GM19468 (cell line): ENCODE results near the gene TMEM184A.

Source experiments
- ATAC-seq: cut with Tn5 transposase; IDR thresholded peaks from one replicate; pipeline ENCODE4 v1.9.1; 2021; ENCODE audit warnings: mild to moderate bottlenecking, moderate library complexity, moderate number of reproducible peaks; ENCODE audit not compliant: unreplicated experiment; ENCODE audit errors: extremely low read depth

Gene TMEM184A

GRCh38 chr7:1493129-1493528, 62.9 kb downstream of the TMEM184A start:
- no peak for ATAC-seq

DNA sequence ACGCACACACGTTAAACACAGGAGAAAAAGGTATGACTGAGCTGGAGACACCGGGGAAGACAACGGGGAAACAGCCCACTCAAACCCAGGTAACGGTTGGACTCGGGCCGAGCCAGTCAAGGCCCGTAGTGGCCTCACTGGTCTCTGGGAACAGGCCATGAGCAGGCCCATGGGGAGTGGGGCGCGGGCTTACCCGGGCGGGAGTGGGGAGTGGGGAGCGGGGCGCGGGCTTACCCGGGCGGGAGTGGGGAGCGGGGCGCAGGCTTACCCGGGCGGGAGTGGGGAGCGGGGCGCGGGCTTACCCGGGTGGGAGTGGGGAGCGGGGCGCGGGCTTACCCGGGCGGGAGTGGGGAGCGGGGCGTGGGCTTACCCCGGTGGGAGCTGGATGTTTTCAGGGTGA, 63.4 kb downstream of the TMEM184A start:
- no peak for ATAC-seq
